H9 (cell line): Measurements from ENCODE around the gene SLC4A9. TPM values are rescaled to one million over a fixed set of nuclear protein-coding genes. Genes with fewer than 3 reads are reported as not detected.

ENCODE experiments used
- DNase-seq: peaks from one replicate; pipeline ENCODE4 v3.0.0-alpha.2; 2017
- H2AFZ ChIP-seq: one replicate; pipeline ENCODE4 v1.6.1; 2013; ENCODE audit warnings: mild to moderate bottlenecking, low read length, control low read depth, moderate library complexity
- H2AK5ac ChIP-seq: 2 replicates; pipeline ENCODE4 v1.6.1; 2013; ENCODE audit warnings: low read length, control low read depth, mixed read lengths; ENCODE audit not compliant: insufficient read length
- H2BK120ac ChIP-seq: one replicate; pipeline ENCODE4 v1.6.1; 2013; ENCODE audit warnings: low read depth, mild to moderate bottlenecking, low read length, control low read depth, inconsistent platforms; ENCODE audit not compliant: poor library complexity, severe bottlenecking
- H2BK12ac ChIP-seq: 2 replicates; pipeline ENCODE4 v1.6.1; 2013; ENCODE audit warnings: low read length, control low read depth, mixed read lengths, low read depth; ENCODE audit not compliant: insufficient read length
- H2BK15ac ChIP-seq: 2 replicates; pipeline ENCODE4 v1.6.1; 2013; ENCODE audit warnings: low read depth, low read length, control low read depth
- H2BK20ac ChIP-seq: one replicate; pipeline ENCODE4 v1.6.1; 2013; ENCODE audit warnings: low read depth, mild to moderate bottlenecking, low read length, control low read depth, inconsistent platforms; ENCODE audit not compliant: poor library complexity, severe bottlenecking
- H2BK5ac ChIP-seq: 2 replicates; pipeline ENCODE4 v1.6.1; 2013; ENCODE audit warnings: low read length, control low read depth, mixed read lengths; ENCODE audit not compliant: insufficient read length
- H3K14ac ChIP-seq: 2 replicates; pipeline ENCODE4 v1.6.1; 2013; ENCODE audit warnings: low read length, control low read depth; ENCODE audit not compliant: insufficient read depth
- H3K18ac ChIP-seq: 2 replicates; pipeline ENCODE4 v1.6.1; 2013; ENCODE audit warnings: low read depth, mild to moderate bottlenecking, mixed read lengths, low read length, control low read depth; ENCODE audit not compliant: insufficient read length
- H3K23ac ChIP-seq: 2 replicates; pipeline ENCODE4 v1.6.1; 2013; ENCODE audit warnings: low read length, control low read depth, mixed read lengths, low read depth; ENCODE audit not compliant: insufficient read length
- H3K23me2 ChIP-seq: 2 replicates; pipeline ENCODE4 v1.6.1; 2013; ENCODE audit warnings: low read depth, mild to moderate bottlenecking, mixed read lengths, low read length, control low read depth; ENCODE audit not compliant: insufficient read length, poor library complexity, severe bottlenecking
- H3K27ac ChIP-seq: 2 replicates; pipeline ENCODE4 v1.5.1; 2013; ENCODE audit warnings: low read length, control low read depth, mixed read lengths, low read depth; ENCODE audit not compliant: insufficient read length
- H3K27me3 ChIP-seq: 2 replicates; pipeline ENCODE4 v1.6.1; 2013; ENCODE audit warnings: low read length, control low read depth, inconsistent platforms; ENCODE audit not compliant: insufficient read depth
- H3K4ac ChIP-seq: 2 replicates; pipeline ENCODE4 v1.6.1; 2013; ENCODE audit warnings: low read depth, mild to moderate bottlenecking, control low read depth, inconsistent platforms, low read length, moderate library complexity
- H3K4me1 ChIP-seq: 2 replicates; pipeline ENCODE4 v1.6.1; 2013; ENCODE audit warnings: low read length, control low read depth, inconsistent platforms; ENCODE audit not compliant: insufficient read depth
- H3K4me2 ChIP-seq: 2 replicates; pipeline ENCODE4 v1.6.1; 2013; ENCODE audit warnings: low read length, control low read depth, mixed read lengths; ENCODE audit not compliant: insufficient read length, insufficient read depth
- H3K56ac ChIP-seq: 2 replicates; pipeline ENCODE4 v1.6.1; 2013; ENCODE audit warnings: low read depth, mild to moderate bottlenecking, mixed read lengths, low read length, control low read depth; ENCODE audit not compliant: insufficient read length
- H3K79me1 ChIP-seq: 2 replicates; pipeline ENCODE4 v1.6.1; 2013; ENCODE audit warnings: low read depth, mild to moderate bottlenecking, moderate library complexity, low read length, control low read depth, inconsistent platforms; ENCODE audit not compliant: insufficient read depth, poor library complexity, severe bottlenecking
- H3K79me2 ChIP-seq: 2 replicates; pipeline ENCODE4 v1.6.1; 2013; ENCODE audit warnings: low read length, control low read depth, inconsistent platforms; ENCODE audit not compliant: insufficient read depth
- H3K9ac ChIP-seq: 2 replicates; pipeline ENCODE4 v1.6.1; 2013; ENCODE audit warnings: low read length, control low read depth, mixed read lengths; ENCODE audit not compliant: insufficient read length; ENCODE audit errors: extremely low read depth
- H3K9me3 ChIP-seq: one replicate; pipeline ENCODE4 v1.6.1; 2013; ENCODE audit warnings: low read depth, low read length, inconsistent platforms; ENCODE audit not compliant: control insufficient read depth
- H3T11ph ChIP-seq: one replicate; pipeline ENCODE4 v1.6.1; 2013; ENCODE audit warnings: mild to moderate bottlenecking, low read length, control low read depth, inconsistent platforms
- H4K20me1 ChIP-seq: one replicate; pipeline ENCODE4 v1.6.1; 2013; ENCODE audit not compliant: control insufficient read depth, insufficient read length, insufficient read depth
- H4K5ac ChIP-seq: 2 replicates; pipeline ENCODE4 v1.6.1; 2013; ENCODE audit warnings: low read depth, mild to moderate bottlenecking, mixed read lengths, low read length, control low read depth; ENCODE audit not compliant: insufficient read length
- H4K8ac ChIP-seq: replicated peaks from 2 replicates; pipeline ENCODE4 v1.6.1; 2013; ENCODE audit warnings: low read length, control low read depth, mixed read lengths, low read depth; ENCODE audit not compliant: insufficient read length
- H4K91ac ChIP-seq: 2 replicates; pipeline ENCODE4 v1.6.1; 2013; ENCODE audit warnings: low read depth, mild to moderate bottlenecking, moderate library complexity, mixed read lengths, low read length, control low read depth; ENCODE audit not compliant: insufficient read length
- H3K27ac Mint-ChIP-seq, 3 experiments: 2 replicates in 2 of 3; 3 replicates in 1 of 3; pipeline ENCODE4 v1.8.0; 2020 to 2021; ENCODE audit warnings: mixed read lengths in 3 of 3, mild to moderate bottlenecking in 1 of 3, moderate library complexity in 1 of 3
- H3K27me3 Mint-ChIP-seq: 2 replicates; pipeline ENCODE4 v1.8.0; 2021; ENCODE audit warnings: low read depth, mild to moderate bottlenecking, moderate library complexity, mixed read lengths
- H3K36me3 Mint-ChIP-seq, 3 experiments: 2 replicates in 2 of 3; 3 replicates in 1 of 3; pipeline ENCODE4 v1.8.0; 2020 to 2021; ENCODE audit warnings: low read depth in 3 of 3, mixed read lengths in 3 of 3; ENCODE audit not compliant: insufficient read depth in 1 of 3
- H3K4me1 Mint-ChIP-seq, 2 experiments: 2 replicates each; pipeline ENCODE4 v1.8.0; 2020; ENCODE audit warnings: mixed read lengths in 2 of 2
- H3K4me3 Mint-ChIP-seq, 2 experiments: 2 replicates in 1 of 2; 3 replicates in 1 of 2; pipeline ENCODE4 v1.8.0; 2020 to 2021; ENCODE audit warnings: mild to moderate bottlenecking in 2 of 2, mixed read lengths in 2 of 2, moderate library complexity in 1 of 2
- H3K9me3 Mint-ChIP-seq, 2 experiments: 2 replicates in 1 of 2; 3 replicates in 1 of 2; pipeline ENCODE4 v1.8.0; 2020; ENCODE audit warnings: mild to moderate bottlenecking in 2 of 2, mixed read lengths in 2 of 2, moderate library complexity in 1 of 2
- CTCF ChIP-seq: fragments of 200-600 bp; sonication (generic); conservative IDR thresholded peaks from 3 replicates; pipeline ENCODE4 v1.8.0; 2021; ENCODE audit warnings: antibody characterized with exemption, mild to moderate bottlenecking
- WGBS: extraction: QIAGEN DNeasy Blood & Tissue Kit; methylation state at CpG from one replicate; pipeline ENCODE4 v1.1.7; 2013; ENCODE audit warnings: missing lambda C conversion rate, low lambda C conversion rate, mixed read lengths; ENCODE audit not compliant: insufficient read length; ENCODE audit errors: extremely low coverage; 5-methylcytosine and 5-hydroxymethylcytosine counted together
- total RNA-seq: library from RNA; stranded (reverse); gene quantifications from 2 replicates; pipeline ENCODE4 v1.2.1, GENCODE V29; 2021

SLC4A9 gene
- total RNA-seq, 1 experiment from 2014 or later: 0.07 TPM

- H3K27ac Mint-ChIP-seq: peak within 1 kb of the TSS in 2 of 3 experiments; percentile 82 to 96; a peak in 4 of 7 replicates
- H2AFZ ChIP-seq: peak within 1 kb of the TSS; percentile 86
Observed at GRCh38 chr5:140401362-140402257, 41.6 kb downstream of the SLC4A9 start, which contains the start of gene ANKHD1. Gene ANKHD1 (plus strand): TSS chr5:140401833. CDS start chr5:140401968, 135 bp downstream.

More at GRCh38 chr5:140401362-140402257, 41.6 kb downstream of the SLC4A9 start, which contains the start of gene ANKHD1:
- H3K27me3 ChIP-seq: no peaks in the 10 kb centered on the region
- Mint-ChIP-seq H3K27me3 (no peaks in the 10 kb centered on the region), H3K36me3 (peaks cover 4 to 16% (median 10%) of the 10 kb centered on the region in 3 experiments; a peak in 5 of 7 replicates), H3K4me1 (peaks cover 16 to 49% of the 10 kb centered on the region in 2 experiments), H3K9me3 (no peaks in the 10 kb centered on the region; a peak in 1 of 5 replicates), H3K4me3 (no peak within 1 kb of the TSS)
- peak within 1 kb of the TSS; percentile 78 for H3K18ac ChIP-seq
- DNase-seq: peak; percentile 100
- no peak within 1 kb of the TSS for H2BK5ac ChIP-seq
- no peak within 1 kb of the TSS for H2BK12ac ChIP-seq
- peak within 1 kb of the TSS; percentile 89 for H3K9ac ChIP-seq
- no peak within 1 kb of the TSS for H4K8ac ChIP-seq
- H4K20me1 ChIP-seq: peaks cover 4% of the 10 kb centered on the region
- no peak for TF ChIP-seq CTCF
- H3K23me2 ChIP-seq: peaks cover 11% of the 10 kb centered on the region
- no peak within 1 kb of the TSS for H2BK20ac ChIP-seq
- H3K56ac ChIP-seq: no peak within 1 kb of the TSS
- H3K23ac ChIP-seq: no peak within 1 kb of the TSS
- peaks cover 3% of the 10 kb centered on the region; the same call in 1 of the 2 replicates for H3K4me1 ChIP-seq
- H3T11ph ChIP-seq: no peak within 1 kb of the TSS
- H3K4me2 ChIP-seq: peak within 1 kb of the TSS; percentile 96
- peaks cover 39% of the 10 kb centered on the region; the same call in 1 of the 2 replicates for H3K79me2 ChIP-seq
- H2BK120ac ChIP-seq: no peak within 1 kb of the TSS
- H3K9me3 ChIP-seq: no peaks in the 10 kb centered on the region
- H3K14ac ChIP-seq: peak within 1 kb of the TSS; percentile 82
- no CpG with 5 or more reads among the region's 83 CpGs for WGBS
- H4K91ac ChIP-seq: peak within 1 kb of the TSS; percentile 48
- no peak within 1 kb of the TSS; the same call in 1 of the 2 replicates for H2BK15ac ChIP-seq
- H3K4ac ChIP-seq: no peak within 1 kb of the TSS
- no peak within 1 kb of the TSS for H2AK5ac ChIP-seq
- H3K27ac ChIP-seq: peak within 1 kb of the TSS; percentile 79
- H3K79me1 ChIP-seq: no peaks in the 10 kb centered on the region
- H4K5ac ChIP-seq: peak within 1 kb of the TSS; percentile 6
